Measurements from ENCODE around the gene VSNL1.

The VSNL1 gene

DNA sequence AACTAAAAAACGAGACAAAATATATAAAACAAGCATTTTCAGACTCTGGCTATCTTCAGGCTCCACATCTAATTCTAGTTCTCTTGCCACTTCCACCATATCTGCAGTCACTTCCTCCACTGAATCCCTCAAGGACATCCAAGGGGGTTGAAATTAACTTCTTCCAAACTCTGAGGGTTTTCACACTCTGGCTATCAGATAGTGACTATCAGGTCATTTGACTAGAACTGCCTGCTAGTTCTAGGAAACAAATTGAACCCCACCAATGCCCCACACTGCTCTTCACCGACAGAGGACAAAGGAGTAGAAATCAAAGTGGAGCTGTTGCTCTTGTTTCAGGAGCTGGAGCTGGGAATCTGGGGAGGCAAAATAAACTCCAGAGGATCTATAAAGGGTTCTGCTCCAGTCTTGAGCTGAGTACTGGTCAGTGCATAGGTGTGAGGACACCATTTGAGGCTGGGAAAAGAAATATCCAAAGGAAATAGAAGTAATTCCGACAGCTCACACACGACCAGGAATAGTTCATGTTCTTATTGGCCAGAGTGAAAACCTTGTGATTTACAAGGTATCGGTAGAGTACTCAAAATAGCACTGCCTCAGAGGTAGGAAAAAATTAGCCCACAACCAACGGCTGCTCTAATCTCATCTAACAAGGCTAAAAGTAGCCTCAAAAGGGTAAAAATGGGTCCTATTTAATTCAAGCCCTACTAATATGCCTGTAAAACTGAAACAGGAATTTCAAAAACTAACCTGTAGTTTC, 141.8 kb downstream of the VSNL1 start (continued):
- TF ChIP-seq ZNF768 (tag by site-specific recombination; IDR thresholded peaks at IDR 0.05) = no peak

DNA sequence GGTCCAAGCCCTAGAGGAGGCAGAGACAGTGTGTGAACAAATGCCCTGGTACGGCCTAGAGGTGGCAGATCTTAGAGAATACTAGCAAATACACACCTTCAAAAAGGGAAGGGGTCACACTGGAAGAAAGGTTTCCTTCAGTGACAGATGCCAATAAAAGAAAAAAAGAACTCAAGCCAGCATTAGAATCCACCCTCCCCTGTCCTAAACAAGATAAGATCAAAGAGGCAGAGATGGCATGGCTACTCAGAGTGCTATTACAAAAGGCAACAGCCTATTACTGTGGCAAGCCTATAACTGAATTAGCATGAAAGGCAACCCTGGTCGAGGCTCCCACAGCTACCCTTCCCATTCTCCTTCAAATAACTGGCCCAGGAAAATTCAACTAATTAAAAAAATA, 143.5 kb downstream of the VSNL1 start:
- CTCF ChIA-PET = no interaction called here
- no peaks in the 10 kb centered on the region for H3K4me1 ChIP-seq (ENCODE audit: control insufficient read depth, insufficient read depth, low read length)
- no peaks in the 10 kb centered on the region for H3K9me3 ChIP-seq (ENCODE audit: control insufficient read depth, insufficient read depth, low read depth, low read length)
- H3K4me3 ChIP-seq (ENCODE audit: low read depth, low read length) = no peak overlapping the region
- peaks cover 10 to 60% of the 10 kb centered on the region in 2 experiments for H3K36me3 ChIP-seq (ENCODE audit: control insufficient read depth in 2 of 2, insufficient read depth in 1 of 2, low read length in 2 of 2)
- POLR2A ChIA-PET = no interaction called here
- no peak overlapping the region for H3K27ac ChIP-seq (ENCODE audit: extremely low read depth, low read depth, low read length)
- TF ChIP-seq ZNF658 (tag by site-specific recombination; IDR thresholded peaks at IDR 0.05) (no peak), ZNF571 (tag by site-specific recombination; IDR thresholded peaks at IDR 0.05) (no peak), WT1 (tag by site-specific recombination; IDR thresholded peaks at IDR 0.05) (no peak)
- TF ChIP-seq, protein P1, sequence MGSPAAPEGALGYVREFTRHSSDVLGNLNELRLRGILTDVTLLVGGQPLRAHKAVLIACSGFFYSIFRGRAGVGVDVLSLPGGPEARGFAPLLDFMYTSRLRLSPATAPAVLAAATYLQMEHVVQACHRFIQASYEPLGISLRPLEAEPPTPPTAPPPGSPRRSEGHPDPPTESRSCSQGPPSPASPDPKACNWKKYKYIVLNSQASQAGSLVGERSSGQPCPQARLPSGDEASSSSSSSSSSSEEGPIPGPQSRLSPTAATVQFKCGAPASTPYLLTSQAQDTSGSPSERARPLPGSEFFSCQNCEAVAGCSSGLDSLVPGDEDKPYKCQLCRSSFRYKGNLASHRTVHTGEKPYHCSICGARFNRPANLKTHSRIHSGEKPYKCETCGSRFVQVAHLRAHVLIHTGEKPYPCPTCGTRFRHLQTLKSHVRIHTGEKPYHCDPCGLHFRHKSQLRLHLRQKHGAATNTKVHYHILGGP (tag by site-specific recombination; IDR thresholded peaks at IDR 0.05) = no peak
- TF ChIP-seq, protein P2, sequence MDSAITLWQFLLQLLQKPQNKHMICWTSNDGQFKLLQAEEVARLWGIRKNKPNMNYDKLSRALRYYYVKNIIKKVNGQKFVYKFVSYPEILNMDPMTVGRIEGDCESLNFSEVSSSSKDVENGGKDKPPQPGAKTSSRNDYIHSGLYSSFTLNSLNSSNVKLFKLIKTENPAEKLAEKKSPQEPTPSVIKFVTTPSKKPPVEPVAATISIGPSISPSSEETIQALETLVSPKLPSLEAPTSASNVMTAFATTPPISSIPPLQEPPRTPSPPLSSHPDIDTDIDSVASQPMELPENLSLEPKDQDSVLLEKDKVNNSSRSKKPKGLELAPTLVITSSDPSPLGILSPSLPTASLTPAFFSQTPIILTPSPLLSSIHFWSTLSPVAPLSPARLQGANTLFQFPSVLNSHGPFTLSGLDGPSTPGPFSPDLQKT (IDR thresholded peaks at IDR 0.05; ENCODE audit: borderline replicate concordance, low read depth, low read length) = no peak

DNA sequence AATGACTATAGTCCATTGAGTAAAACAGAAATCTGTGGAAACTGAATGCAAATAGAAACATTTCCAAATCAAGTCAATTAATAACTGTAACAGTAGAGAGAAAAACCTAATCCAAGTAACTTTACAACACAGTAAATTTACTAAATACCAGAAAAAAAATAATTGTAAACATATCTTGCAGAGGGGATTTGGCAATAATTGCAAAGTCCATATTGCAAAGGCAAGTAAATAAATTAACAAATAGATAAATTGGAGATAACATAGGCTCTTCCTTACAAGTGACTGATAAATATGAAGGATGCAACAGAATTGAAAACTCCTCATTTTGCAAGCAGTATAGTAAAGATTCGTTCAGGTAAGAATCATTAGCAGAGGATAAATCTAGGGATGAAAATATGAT, 148.1 kb downstream of the VSNL1 start:
- no peaks in the 10 kb centered on the region for H3K9me3 ChIP-seq (ENCODE audit: control insufficient read depth, insufficient read depth, low read depth, low read length)
- no peak overlapping the region for H3K27ac ChIP-seq (ENCODE audit: extremely low read depth, low read depth, low read length)
- H3K36me3 ChIP-seq (ENCODE audit: control insufficient read depth in 2 of 2, insufficient read depth in 1 of 2, low read length in 2 of 2) = peaks cover 26 to 47% of the 10 kb centered on the region in 2 experiments
- no peaks in the 10 kb centered on the region for H3K4me1 ChIP-seq (ENCODE audit: control insufficient read depth, insufficient read depth, low read length)
- ChIA-PET CTCF (no interaction called here), POLR2A (no interaction called here)
- H3K4me3 ChIP-seq (ENCODE audit: low read depth, low read length) = no peak overlapping the region
- TF ChIP-seq ZNF501 (tag by site-specific recombination; IDR thresholded peaks at IDR 0.05) = no peak
- TF ChIP-seq ZNF791 (tag by site-specific recombination; IDR thresholded peaks at IDR 0.05) = no peak
- no peak for TF ChIP-seq ZNF76 (tag by site-specific recombination; IDR thresholded peaks at IDR 0.05; ENCODE audit: borderline replicate concordance, low read depth)
- TF ChIP-seq ZBTB17 (tag by site-specific recombination; IDR thresholded peaks at IDR 0.05) = no peak
- TF ChIP-seq, protein P3, sequence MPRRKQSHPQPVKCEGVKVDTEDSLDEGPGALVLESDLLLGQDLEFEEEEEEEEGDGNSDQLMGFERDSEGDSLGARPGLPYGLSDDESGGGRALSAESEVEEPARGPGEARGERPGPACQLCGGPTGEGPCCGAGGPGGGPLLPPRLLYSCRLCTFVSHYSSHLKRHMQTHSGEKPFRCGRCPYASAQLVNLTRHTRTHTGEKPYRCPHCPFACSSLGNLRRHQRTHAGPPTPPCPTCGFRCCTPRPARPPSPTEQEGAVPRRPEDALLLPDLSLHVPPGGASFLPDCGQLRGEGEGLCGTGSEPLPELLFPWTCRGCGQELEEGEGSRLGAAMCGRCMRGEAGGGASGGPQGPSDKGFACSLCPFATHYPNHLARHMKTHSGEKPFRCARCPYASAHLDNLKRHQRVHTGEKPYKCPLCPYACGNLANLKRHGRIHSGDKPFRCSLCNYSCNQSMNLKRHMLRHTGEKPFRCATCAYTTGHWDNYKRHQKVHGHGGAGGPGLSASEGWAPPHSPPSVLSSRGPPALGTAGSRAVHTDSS (tag by site-specific recombination; IDR thresholded peaks at IDR 0.05) = no peak
- TF ChIP-seq KLF9 (tag by site-specific recombination; IDR thresholded peaks at IDR 0.05; ENCODE audit: low read depth) = no peak
- TF ChIP-seq ZNF658 (tag by site-specific recombination; IDR thresholded peaks at IDR 0.05) = no peak
- no peak for TF ChIP-seq ZXDB (tag by site-specific recombination; IDR thresholded peaks at IDR 0.05)
- TF ChIP-seq MYNN (tag by site-specific recombination; IDR thresholded peaks at IDR 0.05; ENCODE audit: borderline replicate concordance) = no peak

DNA sequence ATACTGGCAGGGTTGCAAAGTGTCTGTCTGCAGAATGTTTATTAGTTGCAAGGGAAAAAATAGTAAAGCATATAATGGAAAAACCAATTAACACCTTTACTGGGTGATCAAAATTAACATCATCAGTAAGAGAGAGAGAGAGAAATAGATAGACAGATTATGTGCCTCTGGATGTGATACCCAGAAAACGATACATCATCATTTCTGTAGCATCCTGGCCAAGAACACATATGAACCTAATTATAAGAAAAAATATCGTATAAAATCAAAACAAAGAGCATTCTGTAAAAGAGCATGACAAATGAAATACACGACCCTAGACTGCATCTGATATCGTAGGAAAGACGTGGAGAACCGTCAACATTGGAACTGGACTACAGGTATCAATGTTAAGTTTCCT, 148.5 kb downstream of the VSNL1 start:
- ChIA-PET POLR2A (no interaction called here), CTCF (no interaction called here)
- Histone ChIP-seq H3K4me1 (ENCODE audit: control insufficient read depth, insufficient read depth, low read length) (no peaks in the 10 kb centered on the region), H3K4me3 (ENCODE audit: low read depth, low read length) (no peak overlapping the region), H3K36me3 (ENCODE audit: control insufficient read depth in 2 of 2, insufficient read depth in 1 of 2, low read length in 2 of 2) (peaks cover 30 to 47% of the 10 kb centered on the region in 2 experiments), H3K9me3 (ENCODE audit: control insufficient read depth, insufficient read depth, low read depth, low read length) (no peaks in the 10 kb centered on the region), H3K27ac (ENCODE audit: extremely low read depth, low read depth, low read length) (no peak overlapping the region)
- TF ChIP-seq ZNF660 (tag by site-specific recombination; IDR thresholded peaks at IDR 0.05) (no peak), TCF7L2 (IDR thresholded peaks at IDR 0.05; ENCODE audit: borderline replicate concordance, low read depth, low read length) (no peak), ZFHX2 (tag by site-specific recombination; conservative IDR thresholded peaks at IDR 0.05) (no peak), BCL11B (tag by site-specific recombination; IDR thresholded peaks at IDR 0.05; ENCODE audit: low read depth) (no peak), YY2 (tag by site-specific recombination; IDR thresholded peaks at IDR 0.05) (no peak), ZNF423 (tag by site-specific recombination; IDR thresholded peaks at IDR 0.05) (no peak), ZNF157 (tag by site-specific recombination; IDR thresholded peaks at IDR 0.05) (no peak), ZEB2 (tag by site-specific recombination; IDR thresholded peaks at IDR 0.05) (no peak), KLF16 (tag by site-specific recombination; IDR thresholded peaks at IDR 0.05) (no peak)
- TF ChIP-seq, protein P4, sequence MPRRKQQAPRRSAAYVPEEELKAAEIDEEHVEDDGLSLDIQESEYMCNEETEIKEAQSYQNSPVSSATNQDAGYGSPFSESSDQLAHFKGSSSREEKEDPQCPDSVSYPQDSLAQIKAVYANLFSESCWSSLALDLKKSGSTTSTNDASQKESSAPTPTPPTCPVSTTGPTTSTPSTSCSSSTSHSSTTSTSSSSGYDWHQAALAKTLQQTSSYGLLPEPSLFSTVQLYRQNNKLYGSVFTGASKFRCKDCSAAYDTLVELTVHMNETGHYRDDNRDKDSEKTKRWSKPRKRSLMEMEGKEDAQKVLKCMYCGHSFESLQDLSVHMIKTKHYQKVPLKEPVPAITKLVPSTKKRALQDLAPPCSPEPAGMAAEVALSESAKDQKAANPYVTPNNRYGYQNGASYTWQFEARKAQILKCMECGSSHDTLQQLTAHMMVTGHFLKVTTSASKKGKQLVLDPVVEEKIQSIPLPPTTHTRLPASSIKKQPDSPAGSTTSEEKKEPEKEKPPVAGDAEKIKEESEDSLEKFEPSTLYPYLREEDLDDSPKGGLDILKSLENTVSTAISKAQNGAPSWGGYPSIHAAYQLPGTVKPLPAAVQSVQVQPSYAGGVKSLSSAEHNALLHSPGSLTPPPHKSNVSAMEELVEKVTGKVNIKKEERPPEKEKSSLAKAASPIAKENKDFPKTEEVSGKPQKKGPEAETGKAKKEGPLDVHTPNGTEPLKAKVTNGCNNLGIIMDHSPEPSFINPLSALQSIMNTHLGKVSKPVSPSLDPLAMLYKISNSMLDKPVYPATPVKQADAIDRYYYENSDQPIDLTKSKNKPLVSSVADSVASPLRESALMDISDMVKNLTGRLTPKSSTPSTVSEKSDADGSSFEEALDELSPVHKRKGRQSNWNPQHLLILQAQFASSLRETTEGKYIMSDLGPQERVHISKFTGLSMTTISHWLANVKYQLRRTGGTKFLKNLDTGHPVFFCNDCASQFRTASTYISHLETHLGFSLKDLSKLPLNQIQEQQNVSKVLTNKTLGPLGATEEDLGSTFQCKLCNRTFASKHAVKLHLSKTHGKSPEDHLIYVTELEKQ (tag by site-specific recombination; IDR thresholded peaks at IDR 0.05; ENCODE audit: borderline replicate concordance) = no peak

All from HEK293 (cell line).